H9 (cell line): ENCODE data around the gene NDUFB11. TPM values are rescaled to one million over a fixed set of nuclear protein-coding genes. Genes with fewer than 3 reads are reported as not detected.

Experiments used
- DNase-seq: peaks from one replicate; pipeline ENCODE4 v3.0.0-alpha.2; 2017
- H2AFZ ChIP-seq: one replicate; pipeline ENCODE4 v1.6.1; 2013; ENCODE audit warnings: mild to moderate bottlenecking, low read length, control low read depth, moderate library complexity
- H2AK5ac ChIP-seq: 2 replicates; pipeline ENCODE4 v1.6.1; 2013; ENCODE audit warnings: low read length, control low read depth, mixed read lengths; ENCODE audit not compliant: insufficient read length
- H2BK120ac ChIP-seq: one replicate; pipeline ENCODE4 v1.6.1; 2013; ENCODE audit warnings: low read depth, mild to moderate bottlenecking, low read length, control low read depth, inconsistent platforms; ENCODE audit not compliant: poor library complexity, severe bottlenecking
- H2BK12ac ChIP-seq: 2 replicates; pipeline ENCODE4 v1.6.1; 2013; ENCODE audit warnings: low read length, control low read depth, mixed read lengths, low read depth; ENCODE audit not compliant: insufficient read length
- H2BK15ac ChIP-seq: 2 replicates; pipeline ENCODE4 v1.6.1; 2013; ENCODE audit warnings: low read depth, low read length, control low read depth
- H2BK20ac ChIP-seq: one replicate; pipeline ENCODE4 v1.6.1; 2013; ENCODE audit warnings: low read depth, mild to moderate bottlenecking, low read length, control low read depth, inconsistent platforms; ENCODE audit not compliant: poor library complexity, severe bottlenecking
- H2BK5ac ChIP-seq: 2 replicates; pipeline ENCODE4 v1.6.1; 2013; ENCODE audit warnings: low read length, control low read depth, mixed read lengths; ENCODE audit not compliant: insufficient read length
- H3K14ac ChIP-seq: 2 replicates; pipeline ENCODE4 v1.6.1; 2013; ENCODE audit warnings: low read length, control low read depth; ENCODE audit not compliant: insufficient read depth
- H3K18ac ChIP-seq: 2 replicates; pipeline ENCODE4 v1.6.1; 2013; ENCODE audit warnings: low read depth, mild to moderate bottlenecking, mixed read lengths, low read length, control low read depth; ENCODE audit not compliant: insufficient read length
- H3K23ac ChIP-seq: 2 replicates; pipeline ENCODE4 v1.6.1; 2013; ENCODE audit warnings: low read length, control low read depth, mixed read lengths, low read depth; ENCODE audit not compliant: insufficient read length
- H3K23me2 ChIP-seq: 2 replicates; pipeline ENCODE4 v1.6.1; 2013; ENCODE audit warnings: low read depth, mild to moderate bottlenecking, mixed read lengths, low read length, control low read depth; ENCODE audit not compliant: insufficient read length, poor library complexity, severe bottlenecking
- H3K27ac ChIP-seq: 2 replicates; pipeline ENCODE4 v1.5.1; 2013; ENCODE audit warnings: low read length, control low read depth, mixed read lengths, low read depth; ENCODE audit not compliant: insufficient read length
- H3K27me3 ChIP-seq: 2 replicates; pipeline ENCODE4 v1.6.1; 2013; ENCODE audit warnings: low read length, control low read depth, inconsistent platforms; ENCODE audit not compliant: insufficient read depth
- H3K4ac ChIP-seq: 2 replicates; pipeline ENCODE4 v1.6.1; 2013; ENCODE audit warnings: low read depth, mild to moderate bottlenecking, control low read depth, inconsistent platforms, low read length, moderate library complexity
- H3K4me1 ChIP-seq: 2 replicates; pipeline ENCODE4 v1.6.1; 2013; ENCODE audit warnings: low read length, control low read depth, inconsistent platforms; ENCODE audit not compliant: insufficient read depth
- H3K4me2 ChIP-seq: 2 replicates; pipeline ENCODE4 v1.6.1; 2013; ENCODE audit warnings: low read length, control low read depth, mixed read lengths; ENCODE audit not compliant: insufficient read length, insufficient read depth
- H3K56ac ChIP-seq: 2 replicates; pipeline ENCODE4 v1.6.1; 2013; ENCODE audit warnings: low read depth, mild to moderate bottlenecking, mixed read lengths, low read length, control low read depth; ENCODE audit not compliant: insufficient read length
- H3K79me1 ChIP-seq: 2 replicates; pipeline ENCODE4 v1.6.1; 2013; ENCODE audit warnings: low read depth, mild to moderate bottlenecking, moderate library complexity, low read length, control low read depth, inconsistent platforms; ENCODE audit not compliant: insufficient read depth, poor library complexity, severe bottlenecking
- H3K79me2 ChIP-seq: 2 replicates; pipeline ENCODE4 v1.6.1; 2013; ENCODE audit warnings: low read length, control low read depth, inconsistent platforms; ENCODE audit not compliant: insufficient read depth
- H3K9ac ChIP-seq: 2 replicates; pipeline ENCODE4 v1.6.1; 2013; ENCODE audit warnings: low read length, control low read depth, mixed read lengths; ENCODE audit not compliant: insufficient read length; ENCODE audit errors: extremely low read depth
- H3K9me3 ChIP-seq: one replicate; pipeline ENCODE4 v1.6.1; 2013; ENCODE audit warnings: low read depth, low read length, inconsistent platforms; ENCODE audit not compliant: control insufficient read depth
- H3T11ph ChIP-seq: one replicate; pipeline ENCODE4 v1.6.1; 2013; ENCODE audit warnings: mild to moderate bottlenecking, low read length, control low read depth, inconsistent platforms
- H4K20me1 ChIP-seq: one replicate; pipeline ENCODE4 v1.6.1; 2013; ENCODE audit not compliant: control insufficient read depth, insufficient read length, insufficient read depth
- H4K5ac ChIP-seq: 2 replicates; pipeline ENCODE4 v1.6.1; 2013; ENCODE audit warnings: low read depth, mild to moderate bottlenecking, mixed read lengths, low read length, control low read depth; ENCODE audit not compliant: insufficient read length
- H4K8ac ChIP-seq: replicated peaks from 2 replicates; pipeline ENCODE4 v1.6.1; 2013; ENCODE audit warnings: low read length, control low read depth, mixed read lengths, low read depth; ENCODE audit not compliant: insufficient read length
- H4K91ac ChIP-seq: 2 replicates; pipeline ENCODE4 v1.6.1; 2013; ENCODE audit warnings: low read depth, mild to moderate bottlenecking, moderate library complexity, mixed read lengths, low read length, control low read depth; ENCODE audit not compliant: insufficient read length
- H3K27ac Mint-ChIP-seq, 3 experiments: 2 replicates in 2 of 3; 3 replicates in 1 of 3; pipeline ENCODE4 v1.8.0; 2020 to 2021; ENCODE audit warnings: mixed read lengths in 3 of 3, mild to moderate bottlenecking in 1 of 3, moderate library complexity in 1 of 3
- H3K27me3 Mint-ChIP-seq: 2 replicates; pipeline ENCODE4 v1.8.0; 2021; ENCODE audit warnings: low read depth, mild to moderate bottlenecking, moderate library complexity, mixed read lengths
- H3K36me3 Mint-ChIP-seq, 3 experiments: 2 replicates in 2 of 3; 3 replicates in 1 of 3; pipeline ENCODE4 v1.8.0; 2020 to 2021; ENCODE audit warnings: low read depth in 3 of 3, mixed read lengths in 3 of 3; ENCODE audit not compliant: insufficient read depth in 1 of 3
- H3K4me1 Mint-ChIP-seq, 2 experiments: 2 replicates each; pipeline ENCODE4 v1.8.0; 2020; ENCODE audit warnings: mixed read lengths in 2 of 2
- H3K4me3 Mint-ChIP-seq, 2 experiments: 2 replicates in 1 of 2; 3 replicates in 1 of 2; pipeline ENCODE4 v1.8.0; 2020 to 2021; ENCODE audit warnings: mild to moderate bottlenecking in 2 of 2, mixed read lengths in 2 of 2, moderate library complexity in 1 of 2
- H3K9me3 Mint-ChIP-seq, 2 experiments: 2 replicates in 1 of 2; 3 replicates in 1 of 2; pipeline ENCODE4 v1.8.0; 2020; ENCODE audit warnings: mild to moderate bottlenecking in 2 of 2, mixed read lengths in 2 of 2, moderate library complexity in 1 of 2
- CTCF ChIP-seq: fragments of 200-600 bp; sonication (generic); conservative IDR thresholded peaks from 3 replicates; pipeline ENCODE4 v1.8.0; 2021; ENCODE audit warnings: antibody characterized with exemption, mild to moderate bottlenecking
- WGBS: extraction: QIAGEN DNeasy Blood & Tissue Kit; methylation state at CpG from one replicate; pipeline ENCODE4 v1.1.7; 2013; ENCODE audit warnings: missing lambda C conversion rate, low lambda C conversion rate, mixed read lengths; ENCODE audit not compliant: insufficient read length; ENCODE audit errors: extremely low coverage; 5-methylcytosine and 5-hydroxymethylcytosine counted together
- total RNA-seq: library from RNA; stranded (reverse); gene quantifications from 2 replicates; pipeline ENCODE4 v1.2.1, GENCODE V29; 2021

NDUFB11 gene
- total RNA-seq, 1 experiment from 2014 or later, result 100 TPM

DNA sequence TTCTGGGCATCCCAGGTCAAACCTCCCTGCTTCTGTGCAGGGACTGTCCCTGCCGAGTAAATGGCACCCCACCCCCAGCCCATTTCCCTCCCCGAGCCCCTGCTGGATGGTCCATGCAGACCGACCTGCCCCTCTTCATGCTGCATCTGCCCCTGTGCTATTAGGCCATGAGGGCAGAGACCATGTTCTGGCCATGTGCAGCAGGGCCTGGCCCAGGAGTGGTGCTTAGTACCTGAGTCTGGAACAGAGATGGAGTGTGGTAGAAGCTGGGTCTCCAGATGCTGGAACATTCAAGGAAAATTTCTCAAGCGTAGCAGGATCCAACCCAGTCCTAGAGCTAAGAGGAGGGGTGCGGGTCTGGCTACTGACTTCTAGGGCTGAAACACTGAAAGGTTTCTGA lies 33.8 kb upstream of the NDUFB11 start:
- H3K4me1 Mint-ChIP-seq, result no peaks in the 10 kb centered on the region
- no peaks in the 10 kb centered on the region for H3K23me2 ChIP-seq
- H3K27me3 Mint-ChIP-seq, result no peaks in the 10 kb centered on the region; the same call in 1 of the 2 replicates
- no peak overlapping the region for H2AK5ac ChIP-seq
- H3K79me1 ChIP-seq, result no peaks in the 10 kb centered on the region
- H3K27ac Mint-ChIP-seq, result no peak overlapping the region; a peak in 1 of 7 replicates
- H3K4me1 ChIP-seq, result no peaks in the 10 kb centered on the region
- H2BK15ac ChIP-seq, result no peak overlapping the region
- peaks cover 50 to 80% (median 77%) of the 10 kb centered on the region in 3 experiments for H3K36me3 Mint-ChIP-seq
- no peaks in the 10 kb centered on the region for H3K79me2 ChIP-seq
- no peak for DNase-seq
- H4K20me1 ChIP-seq, result no peaks in the 10 kb centered on the region
- no peak overlapping the region for H3K27ac ChIP-seq
- H3K9ac ChIP-seq, result no peak overlapping the region
- H4K5ac ChIP-seq, result no peak overlapping the region
- H4K8ac ChIP-seq, result no peak overlapping the region
- H2BK20ac ChIP-seq, result no peak overlapping the region
- no peak overlapping the region for H2BK12ac ChIP-seq
- H3K4me3 Mint-ChIP-seq, result no peak overlapping the region
- no peak overlapping the region for H3K23ac ChIP-seq
- no peak for TF ChIP-seq CTCF
- H2BK120ac ChIP-seq, result no peak overlapping the region
- no peak overlapping the region for H3K56ac ChIP-seq
- no peak overlapping the region for H3K14ac ChIP-seq
- H3K9me3 ChIP-seq, result no peaks in the 10 kb centered on the region
- no peak overlapping the region for H3K4me2 ChIP-seq
- H3T11ph ChIP-seq, result no peak overlapping the region
- H2AFZ ChIP-seq, result no peak overlapping the region
- H3K9me3 Mint-ChIP-seq, result peaks cover 63 to 82% of the 10 kb centered on the region in 2 experiments
- H3K18ac ChIP-seq, result no peak overlapping the region
- WGBS, result no CpG with 5 or more reads among the region's 5 CpGs
- no peak overlapping the region for H4K91ac ChIP-seq
- no peak overlapping the region for H3K4ac ChIP-seq
- no peaks in the 10 kb centered on the region; the same call in 1 of the 2 replicates for H3K27me3 ChIP-seq
- no peak overlapping the region for H2BK5ac ChIP-seq
